Effector CD4-positive, alpha-beta T cell (primary cell): ENCODE data around the gene LELP1.
"Not testable (repeated sequence)": the region's sequence is repeated elsewhere in the genome, so short reads cannot be mapped to it uniquely, and the experiment has no call there.

Experiments
- DNase-seq: peaks from one replicate; pipeline ENCODE4 v3.0.0-alpha.2; 2020

Gene LELP1

GRCh38 chr1:153229076-153229829, 26.0 kb downstream of the LELP1 start:
- DNase-seq = not testable (repeated sequence)

GRCh38 chr1:153231363-153231762, 28.1 kb downstream of the LELP1 start:
- no peak for DNase-seq

DNA sequence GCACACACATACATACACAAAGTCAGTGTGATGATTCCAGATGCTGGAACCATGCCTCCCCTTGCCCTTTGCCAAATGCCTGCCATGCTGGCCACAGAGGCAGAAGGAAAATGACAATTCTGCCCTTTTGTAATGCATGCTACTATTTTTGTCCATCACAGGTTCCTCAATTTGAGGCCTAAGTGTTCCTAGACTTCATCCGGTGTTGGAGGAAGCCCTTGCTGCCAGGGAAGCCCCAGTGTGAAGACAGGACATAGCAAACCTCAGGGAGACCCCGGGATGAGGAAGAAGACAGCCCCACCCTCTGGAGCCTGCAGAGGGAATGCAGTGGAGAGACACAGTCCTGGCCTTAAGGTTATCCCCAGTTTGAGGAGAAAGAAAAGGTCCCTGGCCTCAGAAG, 28.6 kb downstream of the LELP1 start:
- no peak for DNase-seq

DNA sequence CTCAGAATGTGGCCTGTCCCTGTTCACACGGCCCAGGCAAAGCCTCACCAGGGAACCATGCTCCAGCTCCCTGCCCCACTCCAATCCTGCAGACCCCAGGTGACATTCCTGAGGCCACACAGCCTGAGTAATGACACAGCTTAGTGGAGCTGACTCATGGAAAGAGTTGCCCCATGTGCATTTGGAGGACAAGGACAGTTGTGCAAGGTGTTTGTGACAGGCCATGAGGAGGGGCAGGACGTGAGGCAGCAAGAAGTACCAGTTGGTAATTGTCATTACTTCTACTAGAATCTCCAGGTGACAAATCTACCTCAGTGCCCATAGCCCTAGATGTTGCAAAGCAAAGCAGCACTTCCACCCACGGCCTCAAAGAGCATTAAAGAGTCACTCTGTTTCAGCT, 29.3 kb downstream of the LELP1 start:
- no peak for DNase-seq

DNA sequence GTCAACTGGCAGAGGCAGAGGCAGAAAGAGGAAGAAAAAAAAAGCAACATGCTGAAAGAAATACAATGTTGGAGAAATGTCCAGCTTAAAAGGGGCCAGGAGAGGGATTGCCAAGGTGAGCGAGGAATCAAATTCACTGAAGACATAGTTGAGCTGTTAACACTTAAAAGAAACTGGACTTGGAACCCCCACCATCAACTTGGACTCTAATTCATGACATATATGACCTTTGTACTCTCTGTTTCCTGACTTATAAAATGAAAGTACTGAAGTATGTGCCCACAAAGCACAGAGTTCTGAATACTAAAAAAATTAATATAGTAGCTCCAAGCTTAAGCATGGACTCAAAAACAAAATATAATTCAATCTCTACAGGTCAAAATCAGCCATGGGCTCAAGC, 30.2 kb downstream of the LELP1 start:
- no peak for DNase-seq

DNA sequence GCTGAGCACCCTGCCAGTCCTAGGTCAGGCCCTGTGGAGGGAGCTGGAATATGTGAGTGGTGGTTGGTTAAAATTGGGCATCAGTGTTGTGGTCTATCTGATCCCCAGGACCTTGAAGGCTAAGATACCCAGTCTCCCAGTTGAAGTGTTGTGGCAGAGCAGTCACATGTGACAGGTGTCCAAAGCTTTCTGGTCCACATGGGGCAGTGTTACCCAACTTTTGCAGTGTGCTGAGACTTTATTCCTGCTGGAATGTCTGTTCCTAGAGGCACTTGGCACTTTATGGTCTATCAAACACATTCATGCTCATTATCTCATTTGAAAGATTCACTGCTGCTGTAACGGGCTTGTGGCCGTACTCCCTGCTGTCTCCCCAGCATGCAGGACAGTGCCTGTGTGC, 35.3 kb downstream of the LELP1 start:
- DNase-seq = no peak

- DNase-seq = no peak
These were observed 38.9 kb downstream of the LELP1 start for GRCh38 chr1:153242160-153242559.

DNA sequence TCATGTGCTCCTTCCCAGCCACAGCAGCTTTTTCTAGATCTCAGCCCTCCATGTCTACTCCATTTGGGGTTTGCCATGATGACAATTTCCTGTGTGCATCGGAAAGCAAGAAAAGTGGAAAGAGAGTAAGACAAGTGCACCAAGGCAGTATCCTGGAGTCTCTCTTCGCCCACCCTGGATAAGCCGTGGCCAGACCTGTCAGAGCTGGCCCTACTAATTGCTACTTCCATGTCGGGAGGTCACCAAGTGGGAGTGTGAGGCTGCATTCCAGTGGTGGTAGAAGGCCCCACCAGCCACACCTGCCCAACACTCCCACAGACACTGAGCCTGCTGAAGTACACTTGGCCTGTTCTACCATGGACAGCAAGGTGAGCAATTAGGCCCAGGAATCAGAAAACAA, 42.2 kb downstream of the LELP1 start:
- DNase-seq = no peak

- DNase-seq = no peak
These were observed 42.8 kb downstream of the LELP1 start for GRCh38 chr1:153246018-153246417.

DNA sequence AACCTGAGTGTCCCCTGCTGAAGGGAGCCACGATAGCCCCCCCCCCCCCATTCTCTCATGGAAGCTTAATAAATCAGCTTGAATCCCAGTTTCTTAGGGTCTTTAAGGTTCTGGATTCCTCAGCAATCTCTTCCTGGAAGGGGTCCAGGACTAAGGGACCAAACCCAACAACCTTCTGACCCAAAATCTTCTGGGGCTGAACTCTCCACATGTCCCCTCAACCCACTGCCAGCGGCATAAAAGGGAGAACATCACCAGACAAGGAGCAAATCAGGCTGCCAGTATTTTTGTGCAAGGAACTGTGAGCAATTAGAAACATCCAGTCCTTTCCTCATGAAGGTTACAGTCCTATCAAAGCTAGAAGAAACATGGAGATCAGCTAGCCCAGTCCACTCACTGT, 43.6 kb downstream of the LELP1 start:
- DNase-seq = no peak

DNA sequence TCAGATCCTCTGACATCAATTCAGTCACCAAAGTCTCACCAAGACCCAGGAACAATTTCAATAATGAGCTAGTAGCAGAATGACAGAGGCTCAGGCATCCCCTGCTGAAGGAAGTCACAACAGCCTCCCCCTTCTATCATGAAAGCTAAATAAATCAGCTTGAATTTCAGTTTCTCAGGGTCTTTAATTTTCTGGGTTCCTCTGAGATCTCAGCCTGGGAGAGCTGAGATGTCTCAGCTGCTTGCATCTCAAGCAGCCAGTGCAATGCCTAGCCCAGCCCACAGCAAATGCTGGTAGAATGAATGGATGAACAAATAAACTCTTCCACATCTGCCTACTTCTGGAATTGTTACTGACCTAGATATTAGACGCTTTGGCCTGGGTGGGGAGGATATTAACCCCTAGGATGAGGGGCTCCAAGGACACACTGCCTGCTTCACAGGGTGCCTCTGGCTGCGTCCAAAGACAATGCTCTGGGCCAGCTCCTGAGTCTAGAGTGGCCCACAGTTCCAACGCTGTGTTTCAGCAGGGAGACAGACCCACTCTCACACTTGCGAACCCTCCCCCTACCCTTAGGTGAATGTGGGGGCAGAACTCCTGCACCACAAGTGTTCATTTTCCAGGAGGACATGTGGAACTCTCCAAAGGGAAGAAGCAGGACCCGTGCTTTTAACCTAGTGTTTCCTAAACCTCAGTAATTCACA, 45.1 kb downstream of the LELP1 start:
- no peak for DNase-seq

DNA sequence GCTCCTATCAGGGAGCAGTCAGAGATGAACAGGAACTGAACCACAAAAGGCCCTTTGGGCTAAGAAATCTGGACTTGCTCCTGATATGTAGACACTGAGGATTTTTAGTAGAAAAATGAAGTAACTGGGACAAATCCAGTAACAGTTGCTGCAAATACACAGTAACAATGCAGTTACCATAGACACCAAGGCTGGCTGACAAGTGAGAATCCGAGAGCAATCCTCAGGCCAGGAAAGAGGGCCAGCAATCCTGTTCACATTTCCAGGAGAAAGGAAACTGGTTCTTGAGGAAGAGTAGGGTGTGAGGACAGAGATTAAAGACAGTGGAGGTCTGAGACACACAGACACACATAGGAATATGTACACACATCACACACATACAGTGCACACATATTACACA, 46.9 kb downstream of the LELP1 start:
- no peak for DNase-seq

DNA sequence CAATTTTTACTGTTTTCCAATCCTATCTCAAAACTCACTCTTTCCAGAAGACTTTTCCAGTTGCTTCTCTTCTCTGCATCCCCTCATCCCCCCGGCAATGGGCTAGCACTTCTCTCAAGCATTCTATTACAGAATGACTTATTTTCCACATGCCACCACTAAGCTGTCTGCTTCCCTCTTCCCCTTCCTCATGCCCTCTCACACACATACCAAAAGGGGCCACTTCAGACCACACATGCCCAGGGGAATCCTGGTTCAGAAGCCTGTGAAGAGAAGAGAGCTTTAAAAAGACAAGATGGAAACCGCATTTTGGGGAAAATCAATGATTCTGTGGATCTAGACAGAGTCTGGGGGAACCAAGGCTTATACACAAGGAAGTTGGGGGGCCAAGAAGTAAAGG, 47.9 kb downstream of the LELP1 start:
- no peak for DNase-seq

GRCh38 chr1:153251562-153251961, 48.3 kb downstream of the LELP1 start:
- no peak for DNase-seq

- no peak for DNase-seq
These were observed 48.8 kb downstream of the LELP1 start for GRCh38 chr1:153251988-153252387.

DNA sequence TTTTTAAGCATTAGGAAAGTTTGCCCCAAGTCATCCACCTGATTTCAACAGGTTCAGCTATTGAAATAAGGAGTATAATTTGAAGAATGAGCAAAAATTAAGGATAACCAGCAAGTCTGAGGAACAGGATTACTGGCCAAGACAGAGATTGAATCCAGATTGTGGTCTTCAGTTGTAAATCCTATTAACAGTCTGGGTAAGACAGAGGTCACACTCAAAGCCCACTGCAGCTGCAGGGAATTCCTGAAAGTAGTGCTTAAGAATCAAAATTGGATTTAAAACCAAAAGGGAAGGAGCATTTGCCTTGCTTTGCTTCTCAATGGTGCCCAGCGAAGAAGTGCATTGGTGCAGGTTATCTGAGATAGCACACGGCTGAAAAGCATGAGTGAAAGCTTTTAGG, 49.8 kb downstream of the LELP1 start:
- DNase-seq = no peak

DNA sequence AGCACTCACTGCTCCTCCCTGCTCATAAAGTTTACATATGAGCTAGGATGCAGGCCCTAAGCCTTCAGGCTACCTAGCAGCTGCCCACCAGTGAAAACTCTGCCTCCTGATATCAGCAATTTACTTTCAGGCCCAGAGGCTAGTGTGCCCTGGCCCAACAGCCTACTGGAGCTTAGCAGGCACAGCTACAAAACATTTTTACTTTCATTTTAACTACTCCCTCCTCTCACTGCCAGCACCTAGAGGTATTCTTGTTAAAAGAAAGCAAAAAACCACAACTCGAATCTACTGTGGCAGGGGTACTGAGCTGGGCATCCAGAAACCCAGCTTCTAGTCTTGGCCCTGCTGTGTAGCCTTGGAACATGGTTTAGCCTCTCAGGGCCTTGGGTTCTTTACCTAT, 50.5 kb downstream of the LELP1 start:
- no peak for DNase-seq
